GM23338 (cell line): ENCODE results near the gene UBE2F. TPM values are rescaled to one million over a fixed set of nuclear protein-coding genes. Genes with fewer than 3 reads are reported as not detected.

ENCODE experiments used
- ATAC-seq: fragments of 200-7000 bp; cut with Tn5 transposase; 3 replicates; pipeline ENCODE4 v1.9.1; 2020
- DNase-seq: peaks from one replicate; pipeline ENCODE4 v3.0.0-alpha.2; 2015; ENCODE audit warnings: low spot score
- H2AFZ ChIP-seq: fragments of 200-600 bp; sonication (generic); 2 replicates; pipeline ENCODE4 v1.8.0; 2016; ENCODE audit warnings: antibody characterized with exemption, mild to moderate bottlenecking, moderate library complexity
- H3F3A ChIP-seq: fragments of 200-600 bp; sonication (generic); replicated peaks from 2 replicates; pipeline ENCODE4 v1.8.0; 2017; ENCODE audit warnings: antibody characterized with exemption, mixed run types, low read depth
- H3K27ac ChIP-seq: fragments of 200-600 bp; sonication (generic); 2 replicates; pipeline ENCODE4 v1.6.1; 2016; ENCODE audit warnings: low read depth
- H3K27me3 ChIP-seq: fragments of 200-600 bp; sonication (generic); 2 replicates; pipeline ENCODE4 v1.8.0; 2016; ENCODE audit warnings: mild to moderate bottlenecking, mixed run types, moderate library complexity; ENCODE audit not compliant: insufficient read depth
- H3K36me3 ChIP-seq: fragments of 200-600 bp; sonication (generic); 2 replicates; pipeline ENCODE4 v1.8.0; 2016; ENCODE audit warnings: mild to moderate bottlenecking; ENCODE audit not compliant: insufficient read depth
- H3K4me1 ChIP-seq: fragments of 200-600 bp; sonication (generic); 2 replicates; pipeline ENCODE4 v1.8.0; 2016; ENCODE audit warnings: mild to moderate bottlenecking, moderate library complexity; ENCODE audit not compliant: insufficient read depth
- H3K4me2 ChIP-seq: fragments of 200-600 bp; sonication (generic); 2 replicates; pipeline ENCODE4 v1.7.1; 2017; ENCODE audit warnings: mixed run types
- H3K4me3 ChIP-seq: fragments of 200-600 bp; sonication (generic); 2 replicates; pipeline ENCODE4 v1.6.1; 2016; ENCODE audit warnings: mixed run types
- H3K79me2 ChIP-seq: fragments of 200-600 bp; sonication (generic); replicated peaks from 2 replicates; pipeline ENCODE4 v1.8.0; 2017; ENCODE audit warnings: mild to moderate bottlenecking; ENCODE audit not compliant: insufficient read depth
- H3K9me2 ChIP-seq: fragments of 200-600 bp; sonication (generic); 2 replicates; pipeline ENCODE4 v1.8.0; 2017; ENCODE audit not compliant: insufficient read depth
- H4K20me1 ChIP-seq: fragments of 200-600 bp; sonication (generic); replicated peaks from 2 replicates; pipeline ENCODE4 v1.8.0; 2017; ENCODE audit warnings: mild to moderate bottlenecking; ENCODE audit not compliant: insufficient read depth
- H3K27ac Mint-ChIP-seq: 2 replicates; pipeline ENCODE4 v1.8.0; 2020; ENCODE audit warnings: inconsistent platforms, mild to moderate bottlenecking, moderate library complexity, mixed read lengths
- H3K27me3 Mint-ChIP-seq: 3 replicates; pipeline ENCODE4 v1.8.0; 2022; ENCODE audit warnings: low read depth, mild to moderate bottlenecking, moderate library complexity, mixed read lengths, inconsistent platforms; ENCODE audit not compliant: insufficient read depth, poor library complexity
- H3K36me3 Mint-ChIP-seq: 3 replicates; pipeline ENCODE4 v1.8.0; 2021; ENCODE audit warnings: low read depth, mild to moderate bottlenecking, inconsistent platforms, moderate library complexity, mixed read lengths
- H3K4me1 Mint-ChIP-seq: 3 replicates; pipeline ENCODE4 v1.8.0; 2020; ENCODE audit warnings: mild to moderate bottlenecking, inconsistent platforms, mixed read lengths
- H3K4me3 Mint-ChIP-seq: 3 replicates; pipeline ENCODE4 v1.8.0; 2021; ENCODE audit warnings: moderate library complexity, mild to moderate bottlenecking, inconsistent platforms, mixed read lengths
- H3K9me3 Mint-ChIP-seq: 3 replicates; pipeline ENCODE4 v1.8.0; 2020; ENCODE audit warnings: moderate library complexity, mild to moderate bottlenecking, inconsistent platforms, mixed read lengths
- CREB1 ChIP-seq: fragments of 250-450 bp; sonication (Bioruptor Pico); IDR thresholded peaks from 2 replicates; pipeline ENCODE4 v1.5.0; 2020; ENCODE audit warnings: low read depth, mild to moderate bottlenecking, moderate library complexity
- EZH2 ChIP-seq: fragments of 200-600 bp; sonication (generic); IDR thresholded peaks from one replicate; pipeline ENCODE4 v1.8.0; 2017; ENCODE audit warnings: antibody characterized with exemption, mild to moderate bottlenecking, low read depth; ENCODE audit not compliant: unreplicated experiment
- EZH2phosphoT487 ChIP-seq: fragments of 200-600 bp; sonication (generic); IDR thresholded peaks from one replicate; pipeline ENCODE4 v1.8.1; 2018; ENCODE audit warnings: antibody characterized with exemption; ENCODE audit not compliant: unreplicated experiment
- JUNB ChIP-seq: IDR thresholded peaks from one replicate; pipeline ENCODE4 v1.6.1; 2016; ENCODE audit warnings: antibody characterized with exemption; ENCODE audit not compliant: unreplicated experiment
- NANOG ChIP-seq: IDR thresholded peaks from 2 replicates; pipeline ENCODE4 v1.6.1; 2016; ENCODE audit warnings: antibody characterized with exemption, borderline replicate concordance
- POLR2AphosphoS5 ChIP-seq: IDR thresholded peaks from 2 replicates; pipeline ENCODE4 v1.6.1; 2016; ENCODE audit warnings: antibody characterized with exemption, low read depth
- REST ChIP-seq: IDR thresholded peaks from one replicate; pipeline ENCODE4 v1.6.1; 2018; ENCODE audit warnings: antibody characterized with exemption; ENCODE audit not compliant: unreplicated experiment
- STAT1 ChIP-seq: IDR thresholded peaks from one replicate; pipeline ENCODE4 v1.6.1; 2016; ENCODE audit warnings: antibody characterized with exemption; ENCODE audit not compliant: unreplicated experiment
- ZNF114 ChIP-seq: fragments of 250-450 bp; sonication (Bioruptor Pico); IDR thresholded peaks from 2 replicates; pipeline ENCODE4 v1.5.0; 2020; ENCODE audit warnings: mild to moderate bottlenecking, moderate library complexity
- ZNF331 ChIP-seq: fragments of 250-450 bp; sonication (Bioruptor Pico); IDR thresholded peaks from 2 replicates; pipeline ENCODE4 v1.5.0; 2020; ENCODE audit warnings: low read depth, mild to moderate bottlenecking, moderate library complexity
- polyA plus RNA-seq: library from polyadenylated mRNA; unstranded; fragments of >200 nt; fragmentation: Nextera tagmentation; extraction: Ambion mirVana; gene quantifications from 2 replicates; pipeline ENCODE4 v1.2.1, GENCODE V29; 2016
- total RNA-seq: library from RNA; depleted of rRNA; stranded (reverse); fragments of >200 nt; shearing (Covaris generic); gene quantifications from 2 replicates; pipeline ENCODE4 v1.2.3, GENCODE V29; 2014
- TF ChIP-seq, protein P1 (sequence below): IDR thresholded peaks from 2 replicates; pipeline ENCODE4 v1.6.1; 2016; ENCODE audit warnings: antibody characterized with exemption
- TF ChIP-seq, protein P2 (sequence below): fragments of 250-450 bp; sonication (Bioruptor Pico); IDR thresholded peaks from 2 replicates; pipeline ENCODE4 v1.5.0; 2020; ENCODE audit warnings: mild to moderate bottlenecking, moderate library complexity
- TF ChIP-seq, protein P3 (sequence below), 2 experiments: fragments of 200-600 bp in 1 of 2; sonication (generic) in 1 of 2; conservative IDR thresholded peaks; 2 replicates each; pipeline versions ENCODE4 v1.5.1 to v1.6.1; 2016 to 2017; ENCODE audit warnings: antibody characterized with exemption in 2 of 2, low read depth in 2 of 2, mild to moderate bottlenecking in 2 of 2, moderate library complexity in 1 of 2

The UBE2F gene
- total and polyA plus RNA-seq, 2 experiments from 2014 or later = 98.2 to 106 TPM

DNA sequence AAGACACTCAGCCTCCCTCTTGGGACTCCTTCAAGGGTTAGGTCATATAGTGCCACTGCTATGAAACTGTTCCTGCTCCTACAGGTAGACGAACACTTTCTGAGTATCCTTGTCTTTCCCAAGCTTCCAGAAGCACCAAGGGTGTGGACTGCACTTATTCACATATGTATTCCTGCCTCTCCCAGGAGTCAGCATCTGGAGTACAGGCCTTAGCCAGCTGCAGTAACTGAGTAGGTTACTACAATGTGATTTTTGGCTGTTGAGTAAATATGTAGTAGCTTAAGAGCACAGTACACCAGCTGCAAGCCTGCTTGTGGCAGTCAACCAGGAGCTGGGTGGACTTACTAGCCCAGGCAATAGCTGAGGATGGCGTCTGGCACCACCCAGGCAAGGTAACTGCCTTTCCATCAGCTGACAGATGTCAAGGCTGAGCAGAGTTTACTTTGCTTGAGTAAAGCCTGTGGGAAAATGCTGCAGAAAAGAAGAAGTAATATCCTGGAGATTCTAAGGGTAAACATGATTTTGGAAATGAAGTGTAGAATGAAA, 80.0 kb downstream of the UBE2F start:
- Mint-ChIP-seq H3K36me3 (peaks cover 28% of the 10 kb centered on the region; the same call in 2 of the 3 replicates), H3K4me3 (no peak overlapping the region), H3K4me1 (no peaks in the 10 kb centered on the region), H3K27me3 (no peaks in the 10 kb centered on the region), H3K9me3 (peaks cover 21% of the 10 kb centered on the region; the same call in 2 of the 3 replicates), H3K27ac (no peak overlapping the region)
- TF ChIP-seq STAT1 (no peak), EZH2 (no peak), NANOG (no peak), CREB1 (CRISPR knock-in tag) (no peak), REST (no peak), ZNF114 (no peak), JUNB (no peak), POLR2AphosphoS5 (no peak), EZH2phosphoT487 (no peak), ZNF331 (CRISPR knock-in tag) (no peak)
- TF ChIP-seq, protein P1, sequence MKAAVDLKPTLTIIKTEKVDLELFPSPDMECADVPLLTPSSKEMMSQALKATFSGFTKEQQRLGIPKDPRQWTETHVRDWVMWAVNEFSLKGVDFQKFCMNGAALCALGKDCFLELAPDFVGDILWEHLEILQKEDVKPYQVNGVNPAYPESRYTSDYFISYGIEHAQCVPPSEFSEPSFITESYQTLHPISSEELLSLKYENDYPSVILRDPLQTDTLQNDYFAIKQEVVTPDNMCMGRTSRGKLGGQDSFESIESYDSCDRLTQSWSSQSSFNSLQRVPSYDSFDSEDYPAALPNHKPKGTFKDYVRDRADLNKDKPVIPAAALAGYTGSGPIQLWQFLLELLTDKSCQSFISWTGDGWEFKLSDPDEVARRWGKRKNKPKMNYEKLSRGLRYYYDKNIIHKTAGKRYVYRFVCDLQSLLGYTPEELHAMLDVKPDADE = no peak
- TF ChIP-seq, protein P2, sequence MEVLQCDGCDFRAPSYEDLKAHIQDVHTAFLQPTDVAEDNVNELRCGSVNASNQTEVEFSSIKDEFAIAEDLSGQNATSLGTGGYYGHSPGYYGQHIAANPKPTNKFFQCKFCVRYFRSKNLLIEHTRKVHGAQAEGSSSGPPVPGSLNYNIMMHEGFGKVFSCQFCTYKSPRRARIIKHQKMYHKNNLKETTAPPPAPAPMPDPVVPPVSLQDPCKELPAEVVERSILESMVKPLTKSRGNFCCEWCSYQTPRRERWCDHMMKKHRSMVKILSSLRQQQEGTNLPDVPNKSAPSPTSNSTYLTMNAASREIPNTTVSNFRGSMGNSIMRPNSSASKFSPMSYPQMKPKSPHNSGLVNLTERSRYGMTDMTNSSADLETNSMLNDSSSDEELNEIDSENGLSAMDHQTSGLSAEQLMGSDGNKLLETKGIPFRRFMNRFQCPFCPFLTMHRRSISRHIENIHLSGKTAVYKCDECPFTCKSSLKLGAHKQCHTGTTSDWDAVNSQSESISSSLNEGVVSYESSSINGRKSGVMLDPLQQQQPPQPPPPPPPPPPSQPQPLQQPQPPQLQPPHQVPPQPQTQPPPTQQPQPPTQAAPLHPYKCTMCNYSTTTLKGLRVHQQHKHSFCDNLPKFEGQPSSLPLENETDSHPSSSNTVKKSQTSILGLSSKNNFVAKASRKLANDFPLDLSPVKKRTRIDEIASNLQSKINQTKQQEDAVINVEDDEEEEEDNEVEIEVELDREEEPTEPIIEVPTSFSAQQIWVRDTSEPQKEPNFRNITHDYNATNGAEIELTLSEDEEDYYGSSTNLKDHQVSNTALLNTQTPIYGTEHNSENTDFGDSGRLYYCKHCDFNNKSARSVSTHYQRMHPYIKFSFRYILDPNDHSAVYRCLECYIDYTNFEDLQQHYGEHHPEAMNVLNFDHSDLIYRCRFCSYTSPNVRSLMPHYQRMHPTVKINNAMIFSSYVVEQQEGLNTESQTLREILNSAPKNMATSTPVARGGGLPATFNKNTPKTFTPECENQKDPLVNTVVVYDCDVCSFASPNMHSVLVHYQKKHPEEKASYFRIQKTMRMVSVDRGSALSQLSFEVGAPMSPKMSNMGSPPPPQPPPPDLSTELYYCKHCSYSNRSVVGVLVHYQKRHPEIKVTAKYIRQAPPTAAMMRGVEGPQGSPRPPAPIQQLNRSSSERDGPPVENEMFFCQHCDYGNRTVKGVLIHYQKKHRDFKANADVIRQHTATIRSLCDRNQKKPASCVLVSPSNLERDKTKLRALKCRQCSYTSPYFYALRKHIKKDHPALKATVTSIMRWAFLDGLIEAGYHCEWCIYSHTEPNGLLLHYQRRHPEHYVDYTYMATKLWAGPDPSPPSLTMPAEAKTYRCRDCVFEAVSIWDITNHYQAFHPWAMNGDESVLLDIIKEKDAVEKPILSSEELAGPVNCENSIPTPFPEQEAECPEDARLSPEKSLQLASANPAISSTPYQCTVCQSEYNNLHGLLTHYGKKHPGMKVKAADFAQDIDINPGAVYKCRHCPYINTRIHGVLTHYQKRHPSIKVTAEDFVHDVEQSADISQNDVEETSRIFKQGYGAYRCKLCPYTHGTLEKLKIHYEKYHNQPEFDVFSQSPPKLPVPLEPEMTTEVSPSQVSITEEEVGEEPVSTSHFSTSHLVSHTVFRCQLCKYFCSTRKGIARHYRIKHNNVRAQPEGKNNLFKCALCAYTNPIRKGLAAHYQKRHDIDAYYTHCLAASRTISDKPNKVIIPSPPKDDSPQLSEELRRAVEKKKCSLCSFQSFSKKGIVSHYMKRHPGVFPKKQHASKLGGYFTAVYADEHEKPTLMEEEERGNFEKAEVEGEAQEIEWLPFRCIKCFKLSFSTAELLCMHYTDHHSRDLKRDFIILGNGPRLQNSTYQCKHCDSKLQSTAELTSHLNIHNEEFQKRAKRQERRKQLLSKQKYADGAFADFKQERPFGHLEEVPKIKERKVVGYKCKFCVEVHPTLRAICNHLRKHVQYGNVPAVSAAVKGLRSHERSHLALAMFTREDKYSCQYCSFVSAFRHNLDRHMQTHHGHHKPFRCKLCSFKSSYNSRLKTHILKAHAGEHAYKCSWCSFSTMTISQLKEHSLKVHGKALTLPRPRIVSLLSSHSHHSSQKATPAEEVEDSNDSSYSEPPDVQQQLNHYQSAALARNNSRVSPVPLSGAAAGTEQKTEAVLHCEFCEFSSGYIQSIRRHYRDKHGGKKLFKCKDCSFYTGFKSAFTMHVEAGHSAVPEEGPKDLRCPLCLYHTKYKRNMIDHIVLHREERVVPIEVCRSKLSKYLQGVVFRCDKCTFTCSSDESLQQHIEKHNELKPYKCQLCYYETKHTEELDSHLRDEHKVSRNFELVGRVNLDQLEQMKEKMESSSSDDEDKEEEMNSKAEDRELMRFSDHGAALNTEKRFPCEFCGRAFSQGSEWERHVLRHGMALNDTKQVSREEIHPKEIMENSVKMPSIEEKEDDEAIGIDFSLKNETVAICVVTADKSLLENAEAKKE (CRISPR knock-in tag) = no peak
- TF ChIP-seq, protein P3, sequence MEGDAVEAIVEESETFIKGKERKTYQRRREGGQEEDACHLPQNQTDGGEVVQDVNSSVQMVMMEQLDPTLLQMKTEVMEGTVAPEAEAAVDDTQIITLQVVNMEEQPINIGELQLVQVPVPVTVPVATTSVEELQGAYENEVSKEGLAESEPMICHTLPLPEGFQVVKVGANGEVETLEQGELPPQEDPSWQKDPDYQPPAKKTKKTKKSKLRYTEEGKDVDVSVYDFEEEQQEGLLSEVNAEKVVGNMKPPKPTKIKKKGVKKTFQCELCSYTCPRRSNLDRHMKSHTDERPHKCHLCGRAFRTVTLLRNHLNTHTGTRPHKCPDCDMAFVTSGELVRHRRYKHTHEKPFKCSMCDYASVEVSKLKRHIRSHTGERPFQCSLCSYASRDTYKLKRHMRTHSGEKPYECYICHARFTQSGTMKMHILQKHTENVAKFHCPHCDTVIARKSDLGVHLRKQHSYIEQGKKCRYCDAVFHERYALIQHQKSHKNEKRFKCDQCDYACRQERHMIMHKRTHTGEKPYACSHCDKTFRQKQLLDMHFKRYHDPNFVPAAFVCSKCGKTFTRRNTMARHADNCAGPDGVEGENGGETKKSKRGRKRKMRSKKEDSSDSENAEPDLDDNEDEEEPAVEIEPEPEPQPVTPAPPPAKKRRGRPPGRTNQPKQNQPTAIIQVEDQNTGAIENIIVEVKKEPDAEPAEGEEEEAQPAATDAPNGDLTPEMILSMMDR (conservative IDR thresholded peaks at IDR 0.05; ENCODE audit: low read depth in 2 of 2) = no peak
- Histone ChIP-seq H3K4me1 (no peaks in the 10 kb centered on the region), H4K20me1 (no peaks in the 10 kb centered on the region), H3K79me2 (no peaks in the 10 kb centered on the region), H3K4me2 (no peak overlapping the region), H3K27me3 (no peaks in the 10 kb centered on the region), H3K9me2 (no peaks in the 10 kb centered on the region), H2AFZ (no peak overlapping the region), H3F3A (no peaks in the 10 kb centered on the region), H3K4me3 (no peak overlapping the region), H3K27ac (no peak overlapping the region), H3K36me3 (peaks cover 3% of the 10 kb centered on the region; the same call in 1 of the 2 replicates)
- ATAC-seq (no peak), DNase-seq (no peak)
